Peyer's patch (tissue), 4 donors: Measurements from ENCODE around the gene ZSCAN30. TPM values are rescaled to one million over a fixed set of nuclear protein-coding genes. Genes with fewer than 3 reads are reported as not detected.

Experiments
- DNase-seq, 3 donors: peaks; one replicate each; pipeline ENCODE4 v3.0.0-alpha.2; 2017 to 2019
- H3K27ac ChIP-seq, 4 donors: fragments of 200-600 bp; sonication (generic); one replicate each; pipeline ENCODE4 v1.5.1; 2016 to 2019
- H3K27me3 ChIP-seq, 2 donors: fragments of 200-600 bp; sonication (generic); one replicate each; pipeline ENCODE4 v1.5.1; 2019
- H3K36me3 ChIP-seq, 3 donors: fragments of 200-600 bp; sonication (generic); one replicate each; pipeline ENCODE4 v1.5.1; 2016 to 2019
- H3K4me1 ChIP-seq, 4 donors: fragments of 200-600 bp; sonication (generic); one replicate each; pipeline ENCODE4 v1.5.1; 2016 to 2019
- H3K4me3 ChIP-seq, 4 donors: fragments of 200-600 bp; sonication (generic); 1 replicate in 3 of 4; 2 replicates in 1 of 4; pipeline ENCODE4 v1.5.1; 2016 to 2019; ENCODE audit warnings: mild to moderate bottlenecking in 1 of 4
- H3K9me3 ChIP-seq, 4 donors: fragments of 200-600 bp; sonication (generic); one replicate each; pipeline ENCODE4 v1.5.1; 2016 to 2019; ENCODE audit warnings: mild to moderate bottlenecking in 1 of 4
- CTCF ChIP-seq, 6 experiments: fragments of 450-650 bp in 4 of 6; fragments of 200-600 bp in 2 of 6; sonication (generic) in 1 of 6; IDR thresholded peaks; one replicate each; pipeline ENCODE4 v1.5.1; 2017 to 2019; ENCODE audit warnings: antibody characterized with exemption in 6 of 6, mild to moderate bottlenecking in 3 of 6, moderate library complexity in 1 of 6
- POLR2A ChIP-seq, 2 donors: fragments of 450-650 bp; IDR thresholded peaks; one replicate each; pipeline ENCODE4 v1.5.1; 2017; ENCODE audit warnings: antibody characterized with exemption in 2 of 2, mild to moderate bottlenecking in 2 of 2, moderate library complexity in 2 of 2
- total RNA-seq, 4 donors: library from RNA; depleted of rRNA; stranded (reverse); fragments of >200 nt; gene quantifications; one replicate each; pipeline ENCODE4 v1.1.0, GENCODE V29; 2016

ZSCAN30 gene
- total RNA-seq, 4 donors from 2014 or later, result 20.3 to 51.2 (median 26.8) TPM

- Histone ChIP-seq H3K27ac (peak overlapping the region in 3 of 4 donors; percentile 73 to 91 (median 78)), H3K27me3 (no peaks in the 10 kb centered on the region), H3K4me3 (peak overlapping the region; percentile 65 to 84 (median 73)), H3K36me3 (no peaks in the 10 kb centered on the region), H3K4me1 (peaks cover 0 to 8% (median 2%) of the 10 kb centered on the region in 4 donors), H3K9me3 (no peaks in the 10 kb centered on the region)
- TF ChIP-seq CTCF (IDR thresholded peaks at IDR 0.05) (no peak), POLR2A (IDR thresholded peaks at IDR 0.05) (no peak)
- DNase-seq, result peak in 2 of 3 donors; percentile 69 to 79
Measured at GRCh38 chr18:35267809-35268208, 22.2 kb downstream of the ZSCAN30 start.

GRCh38 chr18:35267161-35267651 is 22.8 kb downstream of the ZSCAN30 start:
- peak; percentile 76 to 89 (median 80) for DNase-seq
- no peaks in the 10 kb centered on the region for H3K27me3 ChIP-seq
- H3K36me3 ChIP-seq, result no peaks in the 10 kb centered on the region
- TF ChIP-seq CTCF (IDR thresholded peaks at IDR 0.05) (no peak), POLR2A (IDR thresholded peaks at IDR 0.05) (no peak)
- peaks cover 0 to 8% (median 2%) of the 10 kb centered on the region in 4 donors for H3K4me1 ChIP-seq
- H3K4me3 ChIP-seq, result peak overlapping the region; percentile 65 to 84 (median 73)
- H3K9me3 ChIP-seq, result no peaks in the 10 kb centered on the region
- H3K27ac ChIP-seq, result peak overlapping the region; percentile 73 to 91 (median 80)

- H3K36me3 ChIP-seq, result no peaks in the 10 kb centered on the region
- no peak overlapping the region for H3K4me3 ChIP-seq
- no peak for DNase-seq
- no peak for TF ChIP-seq CTCF (IDR thresholded peaks at IDR 0.05)
- no peak for TF ChIP-seq POLR2A (IDR thresholded peaks at IDR 0.05)
- H3K27ac ChIP-seq, result no peak overlapping the region
- H3K9me3 ChIP-seq, result no peaks in the 10 kb centered on the region
- peaks cover 0 to 8% (median 2%) of the 10 kb centered on the region in 4 donors for H3K4me1 ChIP-seq
- no peaks in the 10 kb centered on the region for H3K27me3 ChIP-seq
Measured at GRCh38 chr18:35264409-35264808, 25.6 kb downstream of the ZSCAN30 start.

- Histone ChIP-seq H3K36me3 (peaks cover 0 to 33% (median 0%) of the 10 kb centered on the region in 3 donors), H3K9me3 (peaks cover 0 to 10% (median 0%) of the 10 kb centered on the region in 4 donors), H3K4me1 (no peaks in the 10 kb centered on the region), H3K27ac (no peak overlapping the region), H3K4me3 (no peak overlapping the region), H3K27me3 (no peaks in the 10 kb centered on the region)
- TF ChIP-seq POLR2A (IDR thresholded peaks at IDR 0.05) (no peak), CTCF (IDR thresholded peaks at IDR 0.05) (no peak)
- no peak for DNase-seq
Measured at GRCh38 chr18:35256947-35257346, 33.1 kb downstream of the ZSCAN30 start.

GRCh38 chr18:35253655-35254287 is 36.3 kb downstream of the ZSCAN30 start:
- Histone ChIP-seq H3K4me1 (no peaks in the 10 kb centered on the region), H3K27ac (no peak overlapping the region), H3K36me3 (peaks cover 0 to 39% (median 0%) of the 10 kb centered on the region in 3 donors), H3K27me3 (no peaks in the 10 kb centered on the region), H3K9me3 (peaks cover 0 to 10% (median 0%) of the 10 kb centered on the region in 4 donors), H3K4me3 (no peak overlapping the region)
- TF ChIP-seq CTCF (IDR thresholded peaks at IDR 0.05) (no peak), POLR2A (IDR thresholded peaks at IDR 0.05) (no peak)
- DNase-seq, result no peak
